ENCODE measurements around the gene KCNG1. TPM values are rescaled to one million over a fixed set of nuclear protein-coding genes. Genes with fewer than 3 reads are reported as not detected.
"Not testable (repeated sequence)": the region's sequence is repeated elsewhere in the genome, so short reads cannot be mapped to it uniquely, and the experiment has no call there.

Gene KCNG1
- total RNA-seq, 1 donor from 2014 or later, result 7.4 TPM

DNA sequence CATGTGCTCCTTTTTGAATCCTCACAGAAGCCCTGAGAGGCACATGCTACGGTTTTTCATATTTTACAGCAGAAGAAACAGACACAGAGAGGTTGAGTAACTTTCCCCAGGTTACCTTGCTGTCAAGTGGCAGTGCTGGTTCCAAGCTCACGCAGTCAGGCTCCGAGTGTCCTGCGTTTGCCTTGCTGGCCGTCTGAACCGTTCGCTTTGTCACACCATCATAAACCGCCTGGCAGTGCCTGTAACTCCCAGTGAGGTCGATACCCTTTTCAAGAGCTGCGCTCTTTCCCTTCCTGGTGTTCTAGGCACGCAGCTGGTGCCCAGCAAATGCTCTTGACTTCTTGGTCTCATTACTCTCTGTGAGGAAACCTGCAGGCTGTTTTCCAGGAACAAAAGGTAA is 31.3 kb upstream of the KCNG1 start:
- no peak for ATAC-seq (ENCODE audit: low read depth)
- no peak overlapping the region for H3K27ac Mint-ChIP-seq
- no peaks in the 10 kb centered on the region for H3K9me3 Mint-ChIP-seq
- intact Hi-C loops (cut with micrococcal nuclease), result no loop called here
- no peak for DNase-seq
- H3K36me3 Mint-ChIP-seq (ENCODE audit: low read depth), result no peaks in the 10 kb centered on the region
- H3K27me3 Mint-ChIP-seq, result peaks cover 54% of the 10 kb centered on the region
- TF ChIP-seq, protein P1, sequence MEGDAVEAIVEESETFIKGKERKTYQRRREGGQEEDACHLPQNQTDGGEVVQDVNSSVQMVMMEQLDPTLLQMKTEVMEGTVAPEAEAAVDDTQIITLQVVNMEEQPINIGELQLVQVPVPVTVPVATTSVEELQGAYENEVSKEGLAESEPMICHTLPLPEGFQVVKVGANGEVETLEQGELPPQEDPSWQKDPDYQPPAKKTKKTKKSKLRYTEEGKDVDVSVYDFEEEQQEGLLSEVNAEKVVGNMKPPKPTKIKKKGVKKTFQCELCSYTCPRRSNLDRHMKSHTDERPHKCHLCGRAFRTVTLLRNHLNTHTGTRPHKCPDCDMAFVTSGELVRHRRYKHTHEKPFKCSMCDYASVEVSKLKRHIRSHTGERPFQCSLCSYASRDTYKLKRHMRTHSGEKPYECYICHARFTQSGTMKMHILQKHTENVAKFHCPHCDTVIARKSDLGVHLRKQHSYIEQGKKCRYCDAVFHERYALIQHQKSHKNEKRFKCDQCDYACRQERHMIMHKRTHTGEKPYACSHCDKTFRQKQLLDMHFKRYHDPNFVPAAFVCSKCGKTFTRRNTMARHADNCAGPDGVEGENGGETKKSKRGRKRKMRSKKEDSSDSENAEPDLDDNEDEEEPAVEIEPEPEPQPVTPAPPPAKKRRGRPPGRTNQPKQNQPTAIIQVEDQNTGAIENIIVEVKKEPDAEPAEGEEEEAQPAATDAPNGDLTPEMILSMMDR (IDR thresholded peaks at IDR 0.05), result no peak
- POLR2A ChIA-PET, result no interaction called here
- H3K4me3 Mint-ChIP-seq, result no peak overlapping the region
- CTCF ChIA-PET, result no interaction called here
- no peaks in the 10 kb centered on the region for H3K4me1 Mint-ChIP-seq

DNA sequence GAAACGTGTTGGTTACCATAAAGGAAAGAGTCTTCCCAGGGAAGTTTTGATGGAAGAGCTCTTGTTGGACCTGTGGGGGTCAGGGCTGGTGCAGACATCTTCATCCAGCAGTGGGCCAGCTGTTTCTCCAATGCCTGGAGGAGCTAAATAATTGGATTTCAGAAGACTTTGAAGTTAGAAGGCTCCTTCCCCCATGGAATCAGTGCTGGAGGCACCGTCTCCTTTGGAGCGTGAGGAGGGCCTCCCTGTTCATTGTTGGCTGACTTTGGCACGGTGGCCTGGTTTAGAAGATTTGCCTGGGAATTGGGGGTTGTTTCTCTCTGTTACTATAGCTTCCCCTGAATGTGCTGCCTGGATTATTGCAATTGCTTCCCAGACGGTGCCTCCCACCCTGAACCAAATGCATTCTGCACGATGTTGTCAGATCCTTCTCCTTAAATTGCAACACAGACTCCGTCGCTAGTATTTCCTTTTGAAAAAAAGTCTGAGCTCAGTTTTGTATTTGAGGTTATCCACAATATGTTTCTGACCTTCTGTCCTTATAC is 27.7 kb upstream of the KCNG1 start:
- H3K4me1 Mint-ChIP-seq, result no peaks in the 10 kb centered on the region
- H3K36me3 Mint-ChIP-seq (ENCODE audit: low read depth), result no peaks in the 10 kb centered on the region
- ATAC-seq (ENCODE audit: low read depth) (no peak), DNase-seq (no peak)
- peaks cover 38% of the 10 kb centered on the region for H3K27me3 Mint-ChIP-seq
- peaks cover 5% of the 10 kb centered on the region for H3K9me3 Mint-ChIP-seq
- H3K4me3 Mint-ChIP-seq, result no peak overlapping the region
- ChIA-PET CTCF (interaction anchor here (1.1 to 1.5 kb wide), 2 partner anchors 15 to 35 kb away, joined by 3 to 4 read pairs; no protein-coding TSS in a partner anchor), POLR2A (no interaction called here)
- intact Hi-C loops (cut with micrococcal nuclease), result no loop called here
- TF ChIP-seq, protein P1 (IDR thresholded peaks at IDR 0.05), result no peak
- no peak overlapping the region for H3K27ac Mint-ChIP-seq

DNA sequence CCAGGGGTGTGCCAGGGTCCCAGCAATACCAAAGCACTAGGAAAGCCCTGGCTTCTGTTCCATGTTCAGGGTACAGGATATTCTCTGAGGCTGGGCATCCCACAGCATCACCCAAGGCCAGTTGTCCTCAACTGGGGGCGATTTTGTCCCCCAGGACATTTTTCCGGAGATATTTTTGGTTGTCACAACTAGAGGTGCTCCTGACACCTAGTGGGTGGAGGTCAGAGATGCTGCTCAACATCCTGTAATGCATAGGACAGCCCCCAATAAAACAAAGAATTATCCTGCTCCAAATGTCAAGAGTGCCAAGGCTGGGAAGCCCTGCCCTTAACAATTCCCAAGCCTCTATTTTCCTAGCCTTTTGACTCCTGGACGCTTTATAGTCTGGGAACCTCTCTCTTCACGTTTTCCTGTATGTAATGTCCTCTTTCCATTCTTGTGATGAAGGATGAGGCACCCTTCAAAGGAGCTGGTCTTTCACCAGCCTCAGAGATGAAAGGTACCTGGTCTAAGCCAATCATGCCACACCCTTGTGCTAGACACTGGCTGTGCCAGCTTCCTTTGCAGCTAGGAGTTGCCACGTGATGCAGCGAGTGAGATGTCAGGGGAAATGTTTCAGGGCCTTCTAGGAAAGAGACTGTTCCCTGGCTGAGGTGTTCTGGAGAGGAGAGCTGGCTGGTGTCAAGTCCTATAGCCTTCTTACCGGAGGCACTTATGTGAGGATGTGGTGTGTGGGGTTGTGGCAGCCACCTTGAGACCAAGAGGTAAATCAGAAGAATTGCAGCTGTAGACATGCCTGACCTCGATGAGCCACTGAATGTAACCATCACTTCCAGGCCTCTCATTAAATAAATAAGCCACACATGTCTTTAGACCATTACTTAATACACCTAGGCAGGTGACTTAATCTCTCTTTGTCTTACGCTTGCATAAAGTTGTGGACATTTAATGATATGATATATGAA is 23.4 kb upstream of the KCNG1 start:
- ATAC-seq (ENCODE audit: low read depth), result no peak
- Mint-ChIP-seq H3K27me3 (peaks cover 22% of the 10 kb centered on the region), H3K27ac (no peak overlapping the region), H3K4me1 (no peaks in the 10 kb centered on the region), H3K36me3 (ENCODE audit: low read depth) (no peaks in the 10 kb centered on the region), H3K9me3 (peaks cover 5% of the 10 kb centered on the region), H3K4me3 (no peak overlapping the region)
- intact Hi-C loops (cut with micrococcal nuclease), result no loop called here
- no peak for DNase-seq
- TF ChIP-seq, protein P1 (IDR thresholded peaks at IDR 0.05), result no peak
- CTCF ChIA-PET, result no interaction called here
- POLR2A ChIA-PET, result no interaction called here

DNA sequence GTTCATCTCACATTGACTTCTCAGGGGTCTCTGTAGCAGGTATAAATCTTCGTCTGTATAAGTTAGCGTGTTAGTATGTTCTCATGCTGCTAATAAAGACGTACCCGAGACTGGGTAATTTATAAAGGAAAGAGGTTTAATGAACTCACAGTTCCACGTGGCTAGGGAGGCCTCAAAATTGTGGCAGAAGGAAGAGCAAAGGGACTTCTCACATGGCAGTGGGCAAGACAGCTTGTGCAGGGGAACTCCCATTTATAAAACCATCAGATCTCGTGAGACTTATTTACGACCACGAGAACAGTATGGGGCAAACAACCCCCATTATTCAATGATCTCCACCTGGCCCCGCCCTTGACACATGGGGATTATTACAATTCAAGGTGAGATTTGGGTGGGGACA is 22.6 kb upstream of the KCNG1 start:
- POLR2A ChIA-PET; CTCF ChIA-PET; intact Hi-C loops (cut with micrococcal nuclease); H3K27ac Mint-ChIP-seq; DNase-seq; H3K36me3 Mint-ChIP-seq (ENCODE audit: low read depth); H3K9me3 Mint-ChIP-seq; H3K4me3 Mint-ChIP-seq; H3K4me1 Mint-ChIP-seq; ATAC-seq (ENCODE audit: low read depth): not testable (repeated sequence)
- peaks cover 15% of the 10 kb centered on the region for H3K27me3 Mint-ChIP-seq

DNA sequence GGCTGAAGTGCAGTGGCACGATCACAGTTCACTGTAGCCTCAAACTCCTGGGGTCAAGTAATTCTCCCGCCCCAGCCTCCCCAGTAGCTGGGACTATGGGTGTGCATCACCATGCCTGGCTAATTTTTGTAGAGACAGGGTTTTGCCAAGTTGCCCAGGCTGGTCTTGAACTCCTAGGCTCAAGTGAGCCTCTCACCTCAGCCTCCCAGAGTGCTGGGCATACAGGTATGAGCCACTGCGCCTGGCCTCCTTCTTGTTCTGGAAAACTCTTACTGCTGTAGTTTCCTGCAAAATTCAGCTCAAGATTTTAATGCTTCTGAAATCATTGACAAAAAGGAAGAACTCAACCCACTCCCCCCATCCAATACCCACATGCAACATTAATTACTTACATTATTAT is 21.9 kb upstream of the KCNG1 start:
- ATAC-seq (ENCODE audit: low read depth), result no peak
- CTCF ChIA-PET, result no interaction called here

More for the DNA sequence above, 21.9 kb upstream of the KCNG1 start:
- DNase-seq, result no peak
- H3K36me3 Mint-ChIP-seq (ENCODE audit: low read depth), result no peaks in the 10 kb centered on the region
- H3K27me3 Mint-ChIP-seq, result peaks cover 8% of the 10 kb centered on the region
- no peaks in the 10 kb centered on the region for H3K4me1 Mint-ChIP-seq
- no peak overlapping the region for H3K4me3 Mint-ChIP-seq
- intact Hi-C loops (cut with micrococcal nuclease), result no loop called here
- no peak overlapping the region for H3K27ac Mint-ChIP-seq
- POLR2A ChIA-PET, result no interaction called here
- TF ChIP-seq, protein P1 (IDR thresholded peaks at IDR 0.05), result no peak
- H3K9me3 Mint-ChIP-seq, result peaks cover 5% of the 10 kb centered on the region

Measured in activated B cell treated with CpG ODN at 0.5 μM for 24 hours (primary cell).